Hepatocyte (in vitro differentiated cells): Measurements from ENCODE around the gene SHMT2.

Experiments used
- CTCF ChIP-seq: fragments of 200-600 bp; sonication (generic); IDR thresholded peaks from 2 replicates; pipeline ENCODE4 v1.5.1; 2016; ENCODE audit warnings: antibody characterized with exemption, mild to moderate bottlenecking; ENCODE audit not compliant: poor library complexity
- EZH2 ChIP-seq: fragments of 200-600 bp; sonication (generic); IDR thresholded peaks from 2 replicates; pipeline ENCODE4 v1.6.1; 2016; ENCODE audit warnings: antibody characterized with exemption, mild to moderate bottlenecking, borderline replicate concordance
- EZH2phosphoT487 ChIP-seq: fragments of 200-600 bp; sonication (generic); IDR thresholded peaks from one replicate; pipeline ENCODE4 v1.6.1; 2018; ENCODE audit warnings: antibody characterized with exemption, mild to moderate bottlenecking, low read depth, moderate library complexity; ENCODE audit not compliant: unreplicated experiment, severe bottlenecking

GRCh38 chr12:57207731-57208630 is 21.5 kb upstream of the SHMT2 start:
- no peak for TF ChIP-seq CTCF
- TF ChIP-seq EZH2: no peak
- no peak for TF ChIP-seq EZH2phosphoT487
